Measurements from ENCODE around the gene PTGES3. TPM values are rescaled to one million over a fixed set of nuclear protein-coding genes. Genes with fewer than 3 reads are reported as not detected.

Gene PTGES3
- total RNA-seq, 1 experiment from 2014 or later, result 435 TPM

GRCh38 chr12:56641219-56641618 is 46.9 kb downstream of the PTGES3 start:
- H3K9me3 ChIP-seq (ENCODE audit: control insufficient read depth, low read depth, low read length), result no peaks in the 10 kb centered on the region
- H3K56ac ChIP-seq (ENCODE audit: insufficient read length, low read depth, low read length), result no peak overlapping the region
- no peaks in the 10 kb centered on the region for H3K27me3 ChIP-seq (ENCODE audit: insufficient read depth, low read length)
- no peak overlapping the region for H4K8ac ChIP-seq (replicated peaks; ENCODE audit: insufficient read length, low read depth, low read length)
- no peak overlapping the region for H2AK5ac ChIP-seq (ENCODE audit: insufficient read length, low read length)
- Mint-ChIP-seq H3K27ac (no peak overlapping the region), H3K9me3 (no peaks in the 10 kb centered on the region), H3K4me1 (peaks cover 32 to 38% of the 10 kb centered on the region in 2 experiments), H3K36me3 (ENCODE audit: insufficient read depth in 1 of 3, low read depth in 3 of 3) (peaks cover 69 to 82% (median 74%) of the 10 kb centered on the region in 3 experiments), H3K27me3 (ENCODE audit: low read depth) (no peaks in the 10 kb centered on the region), H3K4me3 (no peak overlapping the region)
- no peak overlapping the region for H2BK15ac ChIP-seq (ENCODE audit: low read depth, low read length)
- no CpG with 5 or more reads among the region's 6 CpGs for WGBS (ENCODE audit: extremely low coverage, insufficient read length, low lambda C conversion rate)
- H3K79me2 ChIP-seq (ENCODE audit: insufficient read depth, low read length), result peaks cover 17% of the 10 kb centered on the region; the same call in 1 of the 2 replicates
- H3T11ph ChIP-seq (ENCODE audit: low read length), result no peak overlapping the region
- H4K5ac ChIP-seq (ENCODE audit: insufficient read length, low read depth, low read length), result no peak overlapping the region
- no peaks in the 10 kb centered on the region for H3K79me1 ChIP-seq (ENCODE audit: insufficient read depth, low read depth, low read length, poor library complexity, severe bottlenecking)
- H3K4me1 ChIP-seq (ENCODE audit: insufficient read depth, low read length), result no peaks in the 10 kb centered on the region
- H2BK120ac ChIP-seq (ENCODE audit: low read depth, low read length, poor library complexity, severe bottlenecking), result no peak overlapping the region
- H2BK20ac ChIP-seq (ENCODE audit: low read depth, low read length, poor library complexity, severe bottlenecking), result no peak overlapping the region
- H4K20me1 ChIP-seq (ENCODE audit: control insufficient read depth, insufficient read depth, insufficient read length), result no peaks in the 10 kb centered on the region
- H3K23me2 ChIP-seq (ENCODE audit: insufficient read length, low read depth, low read length, poor library complexity, severe bottlenecking), result peaks cover 4% of the 10 kb centered on the region
- H3K23ac ChIP-seq (ENCODE audit: insufficient read length, low read depth, low read length), result no peak overlapping the region
- H3K9ac ChIP-seq (ENCODE audit: extremely low read depth, insufficient read length, low read length), result no peak overlapping the region
- DNase-seq, result no peak
- H2BK5ac ChIP-seq (ENCODE audit: insufficient read length, low read length), result no peak overlapping the region
- H3K4me2 ChIP-seq (ENCODE audit: insufficient read depth, insufficient read length, low read length), result no peak overlapping the region
- no peak overlapping the region for H3K14ac ChIP-seq (ENCODE audit: insufficient read depth, low read length)
- no peak overlapping the region for H3K4ac ChIP-seq (ENCODE audit: low read depth, low read length)
- H4K91ac ChIP-seq (ENCODE audit: insufficient read length, low read depth, low read length), result no peak overlapping the region
- no peak overlapping the region for H3K27ac ChIP-seq (ENCODE audit: insufficient read length, low read depth, low read length)
- no peak overlapping the region for H2AFZ ChIP-seq (ENCODE audit: low read length)
- no peak overlapping the region for H2BK12ac ChIP-seq (ENCODE audit: insufficient read length, low read depth, low read length)
- no peak for TF ChIP-seq CTCF (conservative IDR thresholded peaks at IDR 0.05)
- H3K18ac ChIP-seq (ENCODE audit: insufficient read length, low read depth, low read length), result no peak overlapping the region

All from H9 (cell line).